Neural cell (in vitro differentiated cells): Measurements from ENCODE around the gene FCER2. TPM values are rescaled to one million over a fixed set of nuclear protein-coding genes. Genes with fewer than 3 reads are reported as not detected.

Source experiments
- H2AFZ ChIP-seq: fragments of 200-600, 300-800 bp; sonication (generic), shearing (Covaris generic); 2 replicates; pipeline ENCODE4 v1.6.0; 2014; ENCODE audit warnings: low read depth, mild to moderate bottlenecking, antibody characterized with exemption, low read length, moderate library complexity
- H3F3A ChIP-seq: fragments of 200-600 bp; shearing (Covaris generic); 2 replicates; pipeline ENCODE4 v1.6.1; 2016; ENCODE audit warnings: mild to moderate bottlenecking, moderate library complexity, mixed read lengths, antibody characterized with exemption, low read length; ENCODE audit not compliant: insufficient read depth, poor library complexity, severe bottlenecking
- H3K27ac ChIP-seq: fragments of 200-600, 300-800 bp; sonication (generic), shearing (Covaris generic); 2 replicates; pipeline ENCODE4 v1.5.1; 2014; ENCODE audit warnings: mild to moderate bottlenecking, low read length, moderate library complexity
- H3K27me3 ChIP-seq: fragments of 300-800, 200-600 bp; sonication (generic), shearing (Covaris generic); 2 replicates; pipeline ENCODE4 v1.6.0; 2014; ENCODE audit warnings: mild to moderate bottlenecking, low read depth, low read length, moderate library complexity; ENCODE audit not compliant: insufficient read depth
- H3K36me3 ChIP-seq: fragments of 300-800, 200-600 bp; sonication (generic), shearing (Covaris generic); 2 replicates; pipeline ENCODE4 v1.5.1; 2014; ENCODE audit warnings: mild to moderate bottlenecking, antibody characterized with exemption, low read length, moderate library complexity; ENCODE audit not compliant: insufficient read depth
- H3K4me2 ChIP-seq: fragments of 300-800, 200-600 bp; sonication (generic), shearing (Covaris generic); 2 replicates; pipeline ENCODE4 v1.6.0; 2014; ENCODE audit warnings: mild to moderate bottlenecking, low read length
- H3K4me3 ChIP-seq: fragments of 300-800, 200-600 bp; sonication (generic), shearing (Covaris generic); 2 replicates; pipeline ENCODE4 v1.5.1; 2014; ENCODE audit warnings: mild to moderate bottlenecking, low read length, moderate library complexity
- H3K79me2 ChIP-seq: fragments of 200-600 bp; shearing (Covaris generic); replicated peaks from 2 replicates; pipeline ENCODE4 v1.6.0; 2014; ENCODE audit warnings: mild to moderate bottlenecking, low read length, moderate library complexity; ENCODE audit not compliant: insufficient read depth
- H3K9ac ChIP-seq: fragments of 300-800, 200-600 bp; sonication (generic), shearing (Covaris generic); 2 replicates; pipeline ENCODE4 v1.6.1; 2016; ENCODE audit warnings: mild to moderate bottlenecking, low read length, mixed read lengths
- H3K9me2 ChIP-seq: fragments of 200-600 bp; shearing (Covaris generic); 2 replicates; pipeline ENCODE4 v1.6.1; 2016; ENCODE audit warnings: mild to moderate bottlenecking, low read length, mixed read lengths; ENCODE audit not compliant: insufficient read depth
- H3K9me3 ChIP-seq: fragments of 200-600, 300-800 bp; sonication (generic), shearing (Covaris generic); 2 replicates; pipeline ENCODE4 v1.6.1; 2016; ENCODE audit warnings: mild to moderate bottlenecking, mixed run types, low read length, moderate library complexity, mixed read lengths
- H4K20me1 ChIP-seq: fragments of 200-600 bp; shearing (Covaris generic); 2 replicates; pipeline ENCODE4 v1.6.1; 2016; ENCODE audit warnings: mild to moderate bottlenecking, mixed run types; ENCODE audit not compliant: insufficient read depth
- CTCF ChIP-seq: fragments of 450-650 bp; IDR thresholded peaks from 2 replicates; pipeline ENCODE4 v1.5.1; 2014; ENCODE audit warnings: antibody characterized with exemption, mild to moderate bottlenecking, moderate library complexity; ENCODE audit not compliant: poor library complexity, severe bottlenecking
- EP300 ChIP-seq: fragments of 450-650 bp; conservative IDR thresholded peaks from 2 replicates; pipeline ENCODE4 v1.6.1; 2014; ENCODE audit warnings: antibody characterized with exemption, mild to moderate bottlenecking, moderate library complexity; ENCODE audit not compliant: poor library complexity, severe bottlenecking
- EZH2 ChIP-seq: fragments of 200-600, 300-800 bp; shearing (Covaris generic), sonication (generic); IDR thresholded peaks from 2 replicates; pipeline ENCODE4 v1.6.1; 2014; ENCODE audit warnings: antibody characterized with exemption, low read length, borderline replicate concordance, mild to moderate bottlenecking; ENCODE audit not compliant: insufficient read depth, poor library complexity, severe bottlenecking
- MXI1 ChIP-seq: fragments of 450-650 bp; conservative IDR thresholded peaks from 2 replicates; pipeline ENCODE4 v1.6.1; 2014; ENCODE audit warnings: antibody characterized with exemption, mild to moderate bottlenecking; ENCODE audit not compliant: poor library complexity, severe bottlenecking
- POLR2AphosphoS5 ChIP-seq: IDR thresholded peaks from 2 replicates; pipeline ENCODE4 v1.6.1; 2012
- RAD21 ChIP-seq: fragments of 450-650 bp; conservative IDR thresholded peaks from 2 replicates; pipeline ENCODE4 v1.6.1; 2014; ENCODE audit warnings: antibody characterized with exemption, mild to moderate bottlenecking, moderate library complexity
- REST ChIP-seq: IDR thresholded peaks from 2 replicates; pipeline ENCODE4 v1.6.1; 2012; ENCODE audit warnings: borderline replicate concordance
- SMC3 ChIP-seq: fragments of 450-650 bp; conservative IDR thresholded peaks from 2 replicates; pipeline ENCODE4 v1.6.1; 2014; ENCODE audit warnings: antibody characterized with exemption, mild to moderate bottlenecking, moderate library complexity; ENCODE audit not compliant: poor library complexity
- polyA plus RNA-seq: library from polyadenylated mRNA; depleted of rRNA; stranded (reverse); fragments of >200 nt; gene quantifications from 2 replicates; pipeline ENCODE4 v1.2.3, GENCODE V29; 2014

Gene FCER2
- polyA plus RNA-seq, 1 donor from 2014 or later, result not detected

- Histone ChIP-seq H3K4me3 (no peak overlapping the region), H3K9me2 (no peaks in the 10 kb centered on the region), H3K4me2 (no peak overlapping the region), H2AFZ (no peak overlapping the region), H3K27ac (no peak overlapping the region), H3K36me3 (no peaks in the 10 kb centered on the region), H4K20me1 (no peaks in the 10 kb centered on the region), H3K27me3 (no peaks in the 10 kb centered on the region), H3F3A (no peaks in the 10 kb centered on the region), H3K9me3 (no peaks in the 10 kb centered on the region), H3K79me2 (no peaks in the 10 kb centered on the region), H3K9ac (no peak overlapping the region)
- TF ChIP-seq POLR2AphosphoS5 (no peak), REST (no peak), EP300 (no peak), MXI1 (no peak), RAD21 (no peak)
Measured at GRCh38 chr19:7709932-7710460, 8.1 kb upstream of the FCER2 start.

- H4K20me1 ChIP-seq, result no peaks in the 10 kb centered on the region
- H3F3A ChIP-seq, result no peaks in the 10 kb centered on the region
- H3K27ac ChIP-seq, result no peak overlapping the region
- H3K79me2 ChIP-seq, result no peaks in the 10 kb centered on the region
- no peak overlapping the region for H3K9ac ChIP-seq
- H3K27me3 ChIP-seq, result no peaks in the 10 kb centered on the region
- no peaks in the 10 kb centered on the region for H3K9me2 ChIP-seq
- TF ChIP-seq EZH2 (no peak), EP300 (no peak), MXI1 (no peak), CTCF (no peak), POLR2AphosphoS5 (no peak), SMC3 (no peak), RAD21 (no peak)
- H3K4me3 ChIP-seq, result no peak overlapping the region
- H3K9me3 ChIP-seq, result no peaks in the 10 kb centered on the region
- no peaks in the 10 kb centered on the region for H3K36me3 ChIP-seq
- no peak overlapping the region for H2AFZ ChIP-seq
- H3K4me2 ChIP-seq, result no peak overlapping the region
Measured at GRCh38 chr19:7706955-7707456, 5.1 kb upstream of the FCER2 start.
